ENCODE results near the gene EIF3L.

Gene EIF3L

DNA sequence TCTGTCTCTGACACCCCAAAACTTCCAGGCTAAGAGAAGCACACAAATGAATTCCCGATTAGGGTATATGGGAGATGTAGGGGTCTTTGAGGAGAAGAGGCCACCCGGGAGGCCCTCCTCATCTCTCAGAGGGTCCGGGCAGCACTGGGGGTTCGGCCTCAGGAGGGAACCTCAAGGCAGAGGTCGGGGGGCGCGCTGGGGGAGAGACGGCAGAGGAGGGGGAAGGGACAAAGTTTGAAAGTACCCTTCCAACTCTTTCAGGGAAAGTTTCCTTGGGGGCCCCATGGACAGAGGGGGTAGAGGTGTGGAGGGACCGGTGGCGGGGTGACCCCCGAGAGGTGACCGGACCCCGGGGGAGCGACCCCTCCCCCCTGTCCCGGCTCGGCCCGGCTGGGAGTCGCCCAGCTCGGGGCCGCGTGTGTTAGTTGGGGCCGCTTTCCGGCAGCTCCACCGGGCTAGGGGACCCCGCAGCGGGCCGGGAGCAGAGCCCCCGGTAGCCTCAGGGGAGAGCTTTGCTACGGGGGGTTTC lies 44.8 kb upstream of the EIF3L start:
- TF ChIP-seq CTCF (conservative IDR thresholded peaks at IDR 0.05; ENCODE audit: control insufficient read depth, insufficient read depth, low read depth, low read length), result no peak
- DNase-seq (ENCODE audit: low read depth), result no peak

GRCh38 chr22:37804881-37805809 lies 44.1 kb upstream of the EIF3L start:
- no peak for TF ChIP-seq CTCF (conservative IDR thresholded peaks at IDR 0.05; ENCODE audit: control insufficient read depth, insufficient read depth, low read depth, low read length)
- H3K4me3 ChIP-seq (ENCODE audit: control insufficient read depth, low read depth, low read length), result peak overlapping the region; percentile 65
- DNase-seq (ENCODE audit: low read depth), result peak; percentile 78

More for the DNA sequence above, 44.8 kb upstream of the EIF3L start:
- H3K4me3 ChIP-seq (ENCODE audit: control insufficient read depth, low read depth, low read length), result peak overlapping the region; percentile 39

GRCh38 chr22:37805810-37806277 lies 43.4 kb upstream of the EIF3L start:
- H3K4me3 ChIP-seq (ENCODE audit: control insufficient read depth, low read depth, low read length), result peak overlapping the region; percentile 65
- no peak for DNase-seq (ENCODE audit: low read depth)

DNA sequence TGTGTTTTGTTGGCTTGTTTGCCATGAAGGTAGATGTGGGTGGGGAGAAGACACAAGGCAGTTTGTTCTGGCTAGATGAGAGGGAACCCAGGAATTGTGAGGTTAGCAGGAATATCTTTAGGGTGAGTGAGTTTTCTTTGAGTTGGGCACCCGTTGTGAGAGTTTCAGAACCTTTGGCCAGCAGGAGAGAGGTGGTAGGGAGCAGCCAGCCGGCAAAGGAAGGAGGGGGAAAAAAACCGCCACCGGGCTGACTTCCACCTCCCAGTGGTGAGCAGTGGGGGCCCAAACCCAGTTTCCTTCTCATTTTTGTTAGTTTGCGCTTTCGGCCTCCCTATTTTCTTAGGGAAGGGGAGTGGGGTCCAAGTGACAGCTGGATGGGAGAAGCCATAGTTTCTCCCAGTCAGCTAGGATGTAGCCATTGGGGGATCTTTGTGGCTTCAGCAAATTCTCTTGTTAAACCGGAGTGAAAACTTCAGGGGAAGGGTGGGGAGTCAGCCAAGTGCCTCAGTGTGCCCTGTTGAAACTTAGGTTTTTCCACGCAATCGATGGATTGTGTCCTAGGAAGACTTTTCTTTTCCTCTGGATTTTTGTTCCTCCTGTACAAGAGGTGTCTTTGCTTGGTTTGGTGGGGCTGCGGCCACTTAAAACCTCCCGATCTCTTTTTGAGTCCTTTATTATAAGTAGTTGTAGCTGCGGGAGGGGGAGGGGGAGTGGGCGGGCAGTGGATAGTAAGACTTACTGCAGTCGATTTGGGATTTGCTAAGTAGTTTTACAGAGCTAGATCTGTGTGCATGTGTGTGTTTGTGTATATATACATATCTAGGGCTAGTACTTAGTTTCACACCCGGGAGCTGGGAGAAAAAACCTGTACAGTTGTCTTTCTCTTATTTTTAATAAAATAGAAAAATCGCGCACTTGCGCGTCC lies 42.5 kb upstream of the EIF3L start:
- H3K4me3 ChIP-seq (ENCODE audit: control insufficient read depth, low read depth, low read length), result peak overlapping the region; percentile 65
- peak; percentile 57 for DNase-seq (ENCODE audit: low read depth)
- TF ChIP-seq CTCF (conservative IDR thresholded peaks at IDR 0.05; ENCODE audit: control insufficient read depth, insufficient read depth, low read depth, low read length), result no peak

More at GRCh38 chr22:37805810-37806277, 43.4 kb upstream of the EIF3L start:
- TF ChIP-seq CTCF (conservative IDR thresholded peaks at IDR 0.05; ENCODE audit: control insufficient read depth, insufficient read depth, low read depth, low read length), result no peak

DNA sequence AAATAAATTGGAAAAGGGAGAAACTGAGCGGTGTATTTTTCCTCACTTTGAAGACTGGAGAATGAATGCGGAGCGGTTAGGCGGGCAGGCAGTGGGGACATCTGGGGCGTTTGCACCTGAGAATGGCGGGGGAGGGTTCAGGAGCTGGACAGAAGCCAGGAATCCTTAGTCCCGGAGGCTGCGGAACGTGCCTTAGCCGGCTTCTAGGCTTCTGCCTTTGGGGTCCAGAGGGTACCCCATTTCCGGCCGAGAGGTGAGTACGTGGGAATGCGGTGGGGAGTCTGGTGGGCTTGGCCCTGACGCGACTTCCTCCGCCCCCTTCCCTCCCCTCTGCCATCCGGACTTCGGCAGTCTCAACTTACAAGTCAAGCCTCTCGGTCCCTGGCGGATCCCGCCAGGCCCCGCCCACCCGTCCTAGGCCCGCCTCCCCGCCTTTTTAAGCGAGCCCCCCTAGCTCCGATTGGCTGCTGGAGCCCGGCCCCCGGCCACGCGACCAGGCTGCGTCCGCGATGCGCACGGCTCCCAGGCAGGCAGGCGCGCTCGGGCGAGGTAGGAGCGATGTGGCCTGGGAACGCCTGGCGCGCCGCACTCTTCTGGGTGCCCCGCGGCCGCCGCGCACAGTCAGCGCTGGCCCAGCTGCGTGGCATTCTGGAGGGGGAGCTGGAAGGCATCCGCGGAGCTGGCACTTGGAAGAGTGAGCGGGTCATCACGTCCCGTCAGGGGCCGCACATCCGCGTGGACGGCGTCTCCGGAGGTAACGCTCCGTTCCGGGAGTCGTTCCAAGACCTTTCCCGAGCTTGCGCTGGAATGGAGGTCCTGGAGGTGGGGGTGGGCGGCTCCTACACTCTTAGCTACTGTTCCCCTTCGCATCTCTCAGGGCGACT lies 41.6 kb upstream of the EIF3L start, which contains the start of gene GCAT:
Gene GCAT (plus strand): TSS at position 525 of the 884 bp plus-strand sequence. CDS start 34 bp downstream, at position 559.
- H3K4me3 ChIP-seq (ENCODE audit: control insufficient read depth, low read depth, low read length), result peak within 1 kb of the TSS; percentile 69
- TF ChIP-seq CTCF (conservative IDR thresholded peaks at IDR 0.05; ENCODE audit: control insufficient read depth, insufficient read depth, low read depth, low read length), result no peak
- DNase-seq (ENCODE audit: low read depth), result peak; percentile 94

All from fibroblast of mammary gland (primary cell).